ENCODE data around the gene FHIT. TPM values are rescaled to one million over a fixed set of nuclear protein-coding genes. Genes with fewer than 3 reads are reported as not detected.

The FHIT gene
- total and polyA plus RNA-seq, 2 experiments from 2014 or later: 9.7 to 16.2 TPM

- no peak for DNase-seq (ENCODE audit: low spot score)
- Histone ChIP-seq H3K27ac (no peak overlapping the region), H3K36me3 (replicated peaks; ENCODE audit: insufficient read depth, low read depth) (no peaks in the 10 kb centered on the region), H3K4me3 (no peak overlapping the region), H3K4me2 (no peak overlapping the region), H4K20me1 (ENCODE audit: insufficient read depth, poor library complexity, severe bottlenecking) (no peaks in the 10 kb centered on the region), H3K79me2 (no peaks in the 10 kb centered on the region), H2AFZ (no peak overlapping the region), H3K4me1 (ENCODE audit: insufficient read depth) (no peaks in the 10 kb centered on the region), H3K9me3 (ENCODE audit: low read depth) (no peaks in the 10 kb centered on the region), H3K9me2 (replicated peaks; ENCODE audit: insufficient read depth) (no peaks in the 10 kb centered on the region), H3K27me3 (no peaks in the 10 kb centered on the region)
- 81% methylated on average over 2 of the region's 2 CpGs for WGBS (ENCODE audit: low lambda C conversion rate, missing lambda C conversion rate)
- no peak for TF ChIP-seq CTCF (IDR thresholded peaks at IDR 0.05; ENCODE audit: poor library complexity)
- no peak for TF ChIP-seq EZH2 (IDR thresholded peaks at IDR 0.05; ENCODE audit: borderline replicate concordance)
- TF ChIP-seq EZH2phosphoT487 (IDR thresholded peaks at IDR 0.05; ENCODE audit: low read depth, severe bottlenecking, unreplicated experiment): no peak
Measured at GRCh38 chr3:61268644-61269043, 17.4 kb upstream of the FHIT start.

GRCh38 chr3:61264281-61264680, 13.0 kb upstream of the FHIT start:
- H2AFZ ChIP-seq: no peak overlapping the region
- H4K20me1 ChIP-seq (ENCODE audit: insufficient read depth, poor library complexity, severe bottlenecking): no peaks in the 10 kb centered on the region
- no peaks in the 10 kb centered on the region for H3K4me1 ChIP-seq (ENCODE audit: insufficient read depth)
- no peak overlapping the region for H3K27ac ChIP-seq
- no peak for TF ChIP-seq EZH2 (IDR thresholded peaks at IDR 0.05; ENCODE audit: borderline replicate concordance)
- TF ChIP-seq EZH2phosphoT487 (IDR thresholded peaks at IDR 0.05; ENCODE audit: low read depth, severe bottlenecking, unreplicated experiment): no peak
- TF ChIP-seq CTCF (IDR thresholded peaks at IDR 0.05; ENCODE audit: poor library complexity): no peak
- H3K4me2 ChIP-seq: no peak overlapping the region
- no peaks in the 10 kb centered on the region for H3K9me2 ChIP-seq (replicated peaks; ENCODE audit: insufficient read depth)
- DNase-seq (ENCODE audit: low spot score): no peak
- WGBS (ENCODE audit: low lambda C conversion rate, missing lambda C conversion rate): 93% methylated on average over 2 of the region's 2 CpGs
- H3K9me3 ChIP-seq (ENCODE audit: low read depth): no peaks in the 10 kb centered on the region
- H3K36me3 ChIP-seq (replicated peaks; ENCODE audit: insufficient read depth, low read depth): no peaks in the 10 kb centered on the region
- no peaks in the 10 kb centered on the region for H3K79me2 ChIP-seq
- no peak overlapping the region for H3K4me3 ChIP-seq
- H3K27me3 ChIP-seq: no peaks in the 10 kb centered on the region

GRCh38 chr3:61257148-61257547, 5.9 kb upstream of the FHIT start:
- H3K4me3 ChIP-seq: no peak overlapping the region
- H3K27ac ChIP-seq: no peak overlapping the region
- no peaks in the 10 kb centered on the region for H3K27me3 ChIP-seq
- no peaks in the 10 kb centered on the region for H3K9me3 ChIP-seq (ENCODE audit: low read depth)
- H3K4me2 ChIP-seq: no peak overlapping the region
- H3K79me2 ChIP-seq: no peaks in the 10 kb centered on the region
- H3K36me3 ChIP-seq (replicated peaks; ENCODE audit: insufficient read depth, low read depth): no peaks in the 10 kb centered on the region
- 94% methylated on average over 1 of the region's 1 CpG for WGBS (ENCODE audit: low lambda C conversion rate, missing lambda C conversion rate)
- no peak for DNase-seq (ENCODE audit: low spot score)
- no peak overlapping the region for H2AFZ ChIP-seq
- H4K20me1 ChIP-seq (ENCODE audit: insufficient read depth, poor library complexity, severe bottlenecking): no peaks in the 10 kb centered on the region
- no peaks in the 10 kb centered on the region for H3K9me2 ChIP-seq (replicated peaks; ENCODE audit: insufficient read depth)
- TF ChIP-seq EZH2phosphoT487 (IDR thresholded peaks at IDR 0.05; ENCODE audit: low read depth, severe bottlenecking, unreplicated experiment) (no peak), EZH2 (IDR thresholded peaks at IDR 0.05; ENCODE audit: borderline replicate concordance) (no peak), CTCF (IDR thresholded peaks at IDR 0.05; ENCODE audit: poor library complexity) (no peak)
- peaks cover 4% of the 10 kb centered on the region for H3K4me1 ChIP-seq (ENCODE audit: insufficient read depth)

- no peak overlapping the region for H3K4me3 ChIP-seq
- H3K27ac ChIP-seq: no peak overlapping the region
- H3K79me2 ChIP-seq: no peaks in the 10 kb centered on the region
- no peaks in the 10 kb centered on the region for H3K27me3 ChIP-seq
- peaks cover 8% of the 10 kb centered on the region for H3K4me1 ChIP-seq (ENCODE audit: insufficient read depth)
- TF ChIP-seq EZH2 (IDR thresholded peaks at IDR 0.05; ENCODE audit: borderline replicate concordance) (no peak), EZH2phosphoT487 (IDR thresholded peaks at IDR 0.05; ENCODE audit: low read depth, severe bottlenecking, unreplicated experiment) (no peak), CTCF (IDR thresholded peaks at IDR 0.05; ENCODE audit: poor library complexity) (no peak)
- H2AFZ ChIP-seq: no peak overlapping the region
- 88% methylated on average over 3 of the region's 3 CpGs for WGBS (ENCODE audit: low lambda C conversion rate, missing lambda C conversion rate)
- no peaks in the 10 kb centered on the region for H3K36me3 ChIP-seq (replicated peaks; ENCODE audit: insufficient read depth, low read depth)
- H4K20me1 ChIP-seq (ENCODE audit: insufficient read depth, poor library complexity, severe bottlenecking): no peaks in the 10 kb centered on the region
- H3K9me2 ChIP-seq (replicated peaks; ENCODE audit: insufficient read depth): no peaks in the 10 kb centered on the region
- no peaks in the 10 kb centered on the region for H3K9me3 ChIP-seq (ENCODE audit: low read depth)
- no peak for DNase-seq (ENCODE audit: low spot score)
- no peak overlapping the region for H3K4me2 ChIP-seq
Measured at GRCh38 chr3:61253756-61254155, 2.5 kb upstream of the FHIT start.

All from hepatocyte (in vitro differentiated cells).